Measurements from ENCODE around the gene KCNG2. TPM values are rescaled to one million over a fixed set of nuclear protein-coding genes. Genes with fewer than 3 reads are reported as not detected.

The KCNG2 gene
- polyA plus RNA-seq, 1 of the 3 experiments (the other 2 are of a cell fraction) = not detected

DNA sequence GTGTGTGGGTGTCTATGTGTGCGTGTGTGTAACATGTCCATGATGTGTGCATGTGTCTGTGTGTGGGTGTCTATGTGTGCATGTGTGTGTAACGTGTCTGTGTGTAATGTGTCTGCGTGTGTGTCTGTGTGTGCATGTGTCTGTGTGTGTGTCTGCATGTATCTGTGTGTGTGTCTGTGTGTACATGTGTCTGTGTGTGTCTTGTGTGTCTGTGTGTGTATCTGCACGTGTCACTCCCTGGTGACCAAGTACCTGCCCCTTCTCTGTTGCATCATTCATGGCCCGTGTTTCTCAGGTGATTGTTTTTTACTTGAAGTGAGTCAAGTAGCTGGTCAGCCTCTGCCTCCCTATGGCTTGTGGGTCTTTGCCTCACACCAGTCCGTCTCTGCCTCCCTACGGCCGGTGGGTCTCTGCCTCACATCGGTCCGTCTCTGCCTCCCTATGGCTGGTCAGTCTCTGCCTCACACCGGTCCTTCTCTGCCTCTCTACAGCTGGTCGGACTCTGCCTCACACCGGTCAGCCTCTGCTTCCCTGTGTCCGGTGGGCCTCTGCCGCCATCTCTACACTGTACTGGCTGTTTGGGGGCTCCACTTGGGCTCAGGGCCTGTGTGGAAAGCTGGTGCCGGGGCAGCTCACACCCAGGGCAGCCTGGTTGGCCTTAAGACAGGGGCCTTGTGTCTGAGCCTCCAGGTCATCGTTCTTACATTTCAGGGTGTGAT lies 31.6 kb downstream of the KCNG2 start (continued):
- TF ChIP-seq GATA2 (CRISPR knock-in tag; IDR thresholded peaks at IDR 0.05) (no peak), SIN3A (IDR thresholded peaks at IDR 0.05; ENCODE audit: borderline replicate concordance, low read depth, low read length) (no peak), NFIC (IDR thresholded peaks at IDR 0.05; ENCODE audit: borderline replicate concordance) (no peak), YY1 (IDR thresholded peaks at IDR 0.05; ENCODE audit: low read depth) (no peak), RXRA (IDR thresholded peaks at IDR 0.05; ENCODE audit: borderline replicate concordance, low read depth) (no peak), RCOR1 (IDR thresholded peaks at IDR 0.05; ENCODE audit: low read length) (no peak), JUND (IDR thresholded peaks at IDR 0.05) (no peak)

DNA sequence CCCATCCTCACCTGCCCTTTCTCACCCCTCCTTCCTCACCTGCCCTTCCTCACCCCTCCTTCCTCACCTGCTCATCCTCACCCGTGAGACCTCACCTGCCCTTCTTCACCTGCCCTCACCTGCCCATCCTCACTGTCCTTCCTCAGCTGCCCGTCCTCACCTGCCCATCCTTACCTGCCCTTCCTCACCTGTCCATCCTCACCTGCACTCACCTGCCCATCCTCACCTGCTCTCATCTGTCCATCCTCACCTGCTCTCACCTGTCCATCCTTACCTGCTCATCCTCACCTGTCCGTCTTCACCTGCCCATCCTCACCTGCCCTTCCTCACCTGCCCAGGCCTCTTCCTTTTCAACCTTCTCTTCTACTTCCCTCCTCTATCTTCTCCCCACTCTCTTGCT lies 34.4 kb downstream of the KCNG2 start:
- Histone ChIP-seq H3F3A (replicated peaks; ENCODE audit: insufficient read depth) (no peaks in the 10 kb centered on the region), H3K4me2 (no peak overlapping the region), H3K4me3 (ENCODE audit: low read depth in 2 of 2, low read length in 1 of 2) (no peak overlapping the region), H3K9ac (no peak overlapping the region), H3K9me2 (no peaks in the 10 kb centered on the region), H3K36me3 (replicated peaks in 1 of 2; ENCODE audit: control insufficient read depth in 1 of 2, insufficient read depth in 2 of 2, low read length in 1 of 2) (no peaks in the 10 kb centered on the region), H2AFZ (ENCODE audit: low read depth) (no peak overlapping the region), H3K9me3 (no peaks in the 10 kb centered on the region), H3K27ac (ENCODE audit: low read depth in 2 of 2, low read length in 1 of 2) (no peak overlapping the region), H3K79me2 (ENCODE audit: insufficient read depth) (no peaks in the 10 kb centered on the region), H4K20me1 (ENCODE audit: insufficient read depth) (no peaks in the 10 kb centered on the region), H3K4me1 (ENCODE audit: control insufficient read depth in 1 of 2, insufficient read depth in 2 of 2, low read depth in 1 of 2, low read length in 1 of 2) (no peaks in the 10 kb centered on the region), H3K27me3 (ENCODE audit: insufficient read depth) (peaks cover 22% of the 10 kb centered on the region)
- WGBS (ENCODE audit: low lambda C conversion rate) = 2% methylated on average over 3 of the region's 3 CpGs
- ChIA-PET CTCF (no interaction called here), POLR2A (no interaction called here)
- no peak for TF ChIP-seq SIN3A (IDR thresholded peaks at IDR 0.05; ENCODE audit: borderline replicate concordance, low read depth, low read length)
- DNase-seq = no peak

GRCh38 chr18:79834834-79835233 lies 37.1 kb downstream of the KCNG2 start:
- no peaks in the 10 kb centered on the region for H3K9me2 ChIP-seq
- no peaks in the 10 kb centered on the region for H3K9me3 ChIP-seq
- DNase-seq = no peak
- H3K79me2 ChIP-seq (ENCODE audit: insufficient read depth) = no peaks in the 10 kb centered on the region
- TF ChIP-seq RXRA (IDR thresholded peaks at IDR 0.05; ENCODE audit: borderline replicate concordance, low read depth) (no peak), POLR2AphosphoS5 (IDR thresholded peaks at IDR 0.05; ENCODE audit: low read depth, low read length) (no peak), FOSL2 (IDR thresholded peaks at IDR 0.05; ENCODE audit: borderline replicate concordance, low read depth) (no peak), EP300 (IDR thresholded peaks at IDR 0.05; ENCODE audit: borderline replicate concordance in 1 of 2, low read depth in 1 of 2, low read length in 1 of 2) (no peak), RFX5 (IDR thresholded peaks at IDR 0.05; ENCODE audit: low read length) (no peak), YY1 (IDR thresholded peaks at IDR 0.05; ENCODE audit: low read depth) (no peak), ELF1 (IDR thresholded peaks at IDR 0.05) (no peak), GATA2 (CRISPR knock-in tag; IDR thresholded peaks at IDR 0.05) (no peak), TCF12 (IDR thresholded peaks at IDR 0.05) (no peak), NRF1 (IDR thresholded peaks at IDR 0.05; ENCODE audit: low read depth, low read length) (no peak), EZH2phosphoT487 (IDR thresholded peaks at IDR 0.05; ENCODE audit: borderline replicate concordance, low read depth) (no peak), CHD2 (IDR thresholded peaks at IDR 0.05; ENCODE audit: low read length, partially characterized antibody) (no peak)
- TF ChIP-seq, protein P1, sequence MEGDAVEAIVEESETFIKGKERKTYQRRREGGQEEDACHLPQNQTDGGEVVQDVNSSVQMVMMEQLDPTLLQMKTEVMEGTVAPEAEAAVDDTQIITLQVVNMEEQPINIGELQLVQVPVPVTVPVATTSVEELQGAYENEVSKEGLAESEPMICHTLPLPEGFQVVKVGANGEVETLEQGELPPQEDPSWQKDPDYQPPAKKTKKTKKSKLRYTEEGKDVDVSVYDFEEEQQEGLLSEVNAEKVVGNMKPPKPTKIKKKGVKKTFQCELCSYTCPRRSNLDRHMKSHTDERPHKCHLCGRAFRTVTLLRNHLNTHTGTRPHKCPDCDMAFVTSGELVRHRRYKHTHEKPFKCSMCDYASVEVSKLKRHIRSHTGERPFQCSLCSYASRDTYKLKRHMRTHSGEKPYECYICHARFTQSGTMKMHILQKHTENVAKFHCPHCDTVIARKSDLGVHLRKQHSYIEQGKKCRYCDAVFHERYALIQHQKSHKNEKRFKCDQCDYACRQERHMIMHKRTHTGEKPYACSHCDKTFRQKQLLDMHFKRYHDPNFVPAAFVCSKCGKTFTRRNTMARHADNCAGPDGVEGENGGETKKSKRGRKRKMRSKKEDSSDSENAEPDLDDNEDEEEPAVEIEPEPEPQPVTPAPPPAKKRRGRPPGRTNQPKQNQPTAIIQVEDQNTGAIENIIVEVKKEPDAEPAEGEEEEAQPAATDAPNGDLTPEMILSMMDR (IDR thresholded peaks at IDR 0.05) = no peak
- TF ChIP-seq, protein P2, sequence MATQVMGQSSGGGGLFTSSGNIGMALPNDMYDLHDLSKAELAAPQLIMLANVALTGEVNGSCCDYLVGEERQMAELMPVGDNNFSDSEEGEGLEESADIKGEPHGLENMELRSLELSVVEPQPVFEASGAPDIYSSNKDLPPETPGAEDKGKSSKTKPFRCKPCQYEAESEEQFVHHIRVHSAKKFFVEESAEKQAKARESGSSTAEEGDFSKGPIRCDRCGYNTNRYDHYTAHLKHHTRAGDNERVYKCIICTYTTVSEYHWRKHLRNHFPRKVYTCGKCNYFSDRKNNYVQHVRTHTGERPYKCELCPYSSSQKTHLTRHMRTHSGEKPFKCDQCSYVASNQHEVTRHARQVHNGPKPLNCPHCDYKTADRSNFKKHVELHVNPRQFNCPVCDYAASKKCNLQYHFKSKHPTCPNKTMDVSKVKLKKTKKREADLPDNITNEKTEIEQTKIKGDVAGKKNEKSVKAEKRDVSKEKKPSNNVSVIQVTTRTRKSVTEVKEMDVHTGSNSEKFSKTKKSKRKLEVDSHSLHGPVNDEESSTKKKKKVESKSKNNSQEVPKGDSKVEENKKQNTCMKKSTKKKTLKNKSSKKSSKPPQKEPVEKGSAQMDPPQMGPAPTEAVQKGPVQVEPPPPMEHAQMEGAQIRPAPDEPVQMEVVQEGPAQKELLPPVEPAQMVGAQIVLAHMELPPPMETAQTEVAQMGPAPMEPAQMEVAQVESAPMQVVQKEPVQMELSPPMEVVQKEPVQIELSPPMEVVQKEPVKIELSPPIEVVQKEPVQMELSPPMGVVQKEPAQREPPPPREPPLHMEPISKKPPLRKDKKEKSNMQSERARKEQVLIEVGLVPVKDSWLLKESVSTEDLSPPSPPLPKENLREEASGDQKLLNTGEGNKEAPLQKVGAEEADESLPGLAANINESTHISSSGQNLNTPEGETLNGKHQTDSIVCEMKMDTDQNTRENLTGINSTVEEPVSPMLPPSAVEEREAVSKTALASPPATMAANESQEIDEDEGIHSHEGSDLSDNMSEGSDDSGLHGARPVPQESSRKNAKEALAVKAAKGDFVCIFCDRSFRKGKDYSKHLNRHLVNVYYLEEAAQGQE (IDR thresholded peaks at IDR 0.05; ENCODE audit: low read depth, low read length) = no peak
- H2AFZ ChIP-seq (ENCODE audit: low read depth) = no peak overlapping the region
- no peak overlapping the region for H3K4me2 ChIP-seq
- ChIA-PET CTCF (no interaction called here), POLR2A (no interaction called here)
- H3K4me3 ChIP-seq (ENCODE audit: low read depth in 2 of 2, low read length in 1 of 2) = no peak overlapping the region
- no peaks in the 10 kb centered on the region for H3K4me1 ChIP-seq (ENCODE audit: control insufficient read depth in 1 of 2, insufficient read depth in 2 of 2, low read depth in 1 of 2, low read length in 1 of 2)
- no peak overlapping the region for H3K27ac ChIP-seq (ENCODE audit: low read depth in 2 of 2, low read length in 1 of 2)
- H3K27me3 ChIP-seq (ENCODE audit: insufficient read depth) = peaks cover 27% of the 10 kb centered on the region
- no peak overlapping the region for H3K9ac ChIP-seq
- H3K36me3 ChIP-seq (replicated peaks in 1 of 2; ENCODE audit: control insufficient read depth in 1 of 2, insufficient read depth in 2 of 2, low read length in 1 of 2) = no peaks in the 10 kb centered on the region
- no peaks in the 10 kb centered on the region for H4K20me1 ChIP-seq (ENCODE audit: insufficient read depth)
- no peaks in the 10 kb centered on the region for H3F3A ChIP-seq (replicated peaks; ENCODE audit: insufficient read depth)
- WGBS (ENCODE audit: low lambda C conversion rate) = 5% methylated on average over 4 of the region's 6 CpGs

All from SK-N-SH (cell line).